Type B pancreatic cell (in vitro differentiated cells): ENCODE results near the gene TUBA1B. TPM values are rescaled to one million over a fixed set of nuclear protein-coding genes. Genes with fewer than 3 reads are reported as not detected.
A peak's percentile ranks its signal among the peaks of the same experiment; 100 is the strongest.

Experiments used
- DNase-seq: peaks from one replicate; pipeline ENCODE4 v3.0.0; 2021; ENCODE audit warnings: mixed read lengths; ENCODE audit not compliant: unreplicated experiment; ENCODE audit errors: extremely low spot score
- H3K27ac Mint-ChIP-seq: 2 replicates; pipeline ENCODE4 v1.8.0; 2021; ENCODE audit warnings: mild to moderate bottlenecking, mixed read lengths
- H3K27me3 Mint-ChIP-seq: 2 replicates; pipeline ENCODE4 v1.8.0; 2021; ENCODE audit warnings: mixed read lengths
- H3K36me3 Mint-ChIP-seq: 2 replicates; pipeline ENCODE4 v1.8.0; 2021; ENCODE audit warnings: mixed read lengths
- H3K4me1 Mint-ChIP-seq: one replicate; pipeline ENCODE4 v1.8.0; 2021; ENCODE audit warnings: mixed read lengths; ENCODE audit not compliant: unreplicated experiment
- H3K4me3 Mint-ChIP-seq: 2 replicates; pipeline ENCODE4 v1.8.0; 2021; ENCODE audit warnings: mild to moderate bottlenecking, mixed read lengths
- H3K9me3 Mint-ChIP-seq: 2 replicates; pipeline ENCODE4 v1.8.0; 2021; ENCODE audit warnings: mixed read lengths
- total RNA-seq: library from RNA; stranded (reverse); gene quantifications from 2 replicates; pipeline ENCODE4 v1.2.1, GENCODE V29; 2021; ENCODE audit warnings: low replicate concordance
- TF ChIP-seq, protein P1 (sequence below): fragments of 200-600 bp; sonication (generic); conservative IDR thresholded peaks from 2 replicates; pipeline ENCODE4 v1.5.0; 2021; ENCODE audit warnings: antibody characterized with exemption, mild to moderate bottlenecking

TUBA1B gene
- total RNA-seq, 1 donor from 2014 or later, result 1,458 TPM

DNA sequence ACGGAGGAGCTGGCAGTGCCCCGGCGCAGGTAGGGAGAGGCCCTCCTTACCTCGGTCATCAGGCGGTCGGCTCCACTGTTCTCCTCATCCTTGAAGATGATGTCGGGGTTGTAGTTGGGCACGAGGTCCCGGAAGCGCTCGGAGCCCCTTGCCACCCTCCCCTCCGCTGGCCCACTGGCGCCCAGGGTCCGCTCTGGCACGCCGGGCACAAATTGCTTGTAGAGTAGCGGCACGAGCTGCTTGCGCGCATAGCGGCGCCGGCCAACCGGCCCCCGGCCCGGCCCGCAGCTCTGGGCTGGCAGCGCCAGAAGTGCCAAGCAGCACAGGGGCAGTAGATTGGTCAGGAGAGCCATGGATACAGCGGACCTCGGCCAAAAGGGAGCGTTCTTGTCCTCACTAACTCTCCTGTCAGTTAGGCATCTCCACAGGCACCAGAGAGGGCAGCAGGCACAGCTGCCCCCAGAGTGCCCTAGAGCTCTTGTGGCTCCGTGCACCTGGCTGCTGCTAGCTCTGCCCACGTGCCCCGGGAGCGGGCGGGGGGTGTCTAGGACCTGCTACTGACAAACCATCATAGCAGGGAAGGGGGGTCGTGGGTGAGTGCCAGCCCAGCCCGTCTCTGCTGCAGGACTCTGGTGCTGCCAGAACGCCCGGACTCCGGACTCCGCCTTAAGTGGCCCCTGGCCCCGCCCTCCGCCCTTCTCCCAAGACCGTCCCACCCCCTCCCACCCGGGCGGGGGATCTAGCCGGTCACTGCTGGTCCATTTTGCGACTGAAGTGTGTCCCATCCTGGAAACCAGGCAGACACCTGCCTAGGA is 36.8 kb downstream of the TUBA1B start, which contains the start of gene DHH:
Gene DHH (minus strand): TSS at position 642 of the 815 bp plus-strand sequence. CDS start 289 bp downstream, at position 353.
- Mint-ChIP-seq H3K4me1 (peaks cover 9% of the 10 kb centered on the region), H3K9me3 (no peaks in the 10 kb centered on the region), H3K4me3 (peak within 1 kb of the TSS; percentile 35), H3K36me3 (peaks cover 15% of the 10 kb centered on the region), H3K27me3 (peaks cover 67% of the 10 kb centered on the region), H3K27ac (peak within 1 kb of the TSS; percentile 6)
- TF ChIP-seq, protein P1, sequence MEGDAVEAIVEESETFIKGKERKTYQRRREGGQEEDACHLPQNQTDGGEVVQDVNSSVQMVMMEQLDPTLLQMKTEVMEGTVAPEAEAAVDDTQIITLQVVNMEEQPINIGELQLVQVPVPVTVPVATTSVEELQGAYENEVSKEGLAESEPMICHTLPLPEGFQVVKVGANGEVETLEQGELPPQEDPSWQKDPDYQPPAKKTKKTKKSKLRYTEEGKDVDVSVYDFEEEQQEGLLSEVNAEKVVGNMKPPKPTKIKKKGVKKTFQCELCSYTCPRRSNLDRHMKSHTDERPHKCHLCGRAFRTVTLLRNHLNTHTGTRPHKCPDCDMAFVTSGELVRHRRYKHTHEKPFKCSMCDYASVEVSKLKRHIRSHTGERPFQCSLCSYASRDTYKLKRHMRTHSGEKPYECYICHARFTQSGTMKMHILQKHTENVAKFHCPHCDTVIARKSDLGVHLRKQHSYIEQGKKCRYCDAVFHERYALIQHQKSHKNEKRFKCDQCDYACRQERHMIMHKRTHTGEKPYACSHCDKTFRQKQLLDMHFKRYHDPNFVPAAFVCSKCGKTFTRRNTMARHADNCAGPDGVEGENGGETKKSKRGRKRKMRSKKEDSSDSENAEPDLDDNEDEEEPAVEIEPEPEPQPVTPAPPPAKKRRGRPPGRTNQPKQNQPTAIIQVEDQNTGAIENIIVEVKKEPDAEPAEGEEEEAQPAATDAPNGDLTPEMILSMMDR, result no peak
- DNase-seq, result no peak

DNA sequence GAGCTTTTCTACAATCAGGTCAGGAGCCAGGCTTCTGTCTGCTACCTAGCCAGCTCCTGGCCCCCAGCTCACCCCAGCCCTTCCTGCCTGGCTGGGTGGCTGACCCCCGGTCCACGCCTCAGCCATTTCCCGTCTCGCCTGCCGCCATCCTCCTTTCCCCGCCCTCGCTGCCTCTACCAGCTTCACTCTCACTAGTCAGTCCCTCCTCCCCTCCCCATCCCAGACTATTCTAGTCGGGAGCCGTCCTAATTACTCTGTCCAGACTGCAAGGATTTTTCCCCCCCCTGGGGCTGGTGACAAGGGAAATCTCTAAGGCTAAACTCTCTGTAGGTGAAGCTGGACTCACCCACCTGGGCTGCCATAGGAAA is 37.4 kb downstream of the TUBA1B start:
- H3K27ac Mint-ChIP-seq, result no peak overlapping the region
- DNase-seq, result no peak
- no peaks in the 10 kb centered on the region for H3K9me3 Mint-ChIP-seq
- H3K27me3 Mint-ChIP-seq, result peaks cover 73% of the 10 kb centered on the region
- H3K4me3 Mint-ChIP-seq, result peak overlapping the region; percentile 28
- H3K36me3 Mint-ChIP-seq, result peaks cover 15% of the 10 kb centered on the region
- H3K4me1 Mint-ChIP-seq, result peaks cover 9% of the 10 kb centered on the region
- TF ChIP-seq, protein P1, result no peak

DNA sequence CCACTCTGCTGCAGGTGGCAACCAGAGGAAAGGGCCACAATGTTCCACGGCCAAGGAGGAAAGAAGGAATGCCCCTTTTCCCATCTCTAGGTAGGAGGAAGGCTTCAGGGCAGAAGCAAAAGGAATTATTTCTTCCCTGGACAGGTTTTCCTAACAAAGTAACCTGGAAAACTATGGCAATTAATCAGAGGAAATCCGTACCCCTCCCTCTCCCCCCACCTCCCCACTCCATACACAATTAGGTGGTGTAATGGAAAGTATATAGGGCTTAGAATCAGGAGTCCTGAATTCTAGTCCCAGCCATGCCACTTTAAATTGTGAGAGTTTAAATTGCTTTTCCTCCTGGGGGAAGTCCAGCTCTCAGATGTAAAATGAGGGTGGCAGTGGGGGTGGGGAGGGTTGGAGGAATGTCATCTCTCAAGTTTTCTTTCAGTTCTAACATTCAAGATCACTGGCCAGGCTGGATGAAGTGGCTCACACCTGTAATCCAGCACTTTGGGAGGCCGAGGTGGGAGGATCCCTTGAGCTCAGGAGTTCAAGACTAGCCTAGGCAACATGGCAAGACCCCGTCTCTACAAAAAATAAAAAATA is 38.3 kb downstream of the TUBA1B start:
- Mint-ChIP-seq H3K27me3 (peaks cover 82% of the 10 kb centered on the region), H3K4me1 (peaks cover 9% of the 10 kb centered on the region), H3K36me3 (peaks cover 10% of the 10 kb centered on the region), H3K27ac (no peak overlapping the region), H3K4me3 (peak overlapping the region; percentile 81), H3K9me3 (no peaks in the 10 kb centered on the region)
- no peak for DNase-seq
- TF ChIP-seq, protein P1, result no peak

DNA sequence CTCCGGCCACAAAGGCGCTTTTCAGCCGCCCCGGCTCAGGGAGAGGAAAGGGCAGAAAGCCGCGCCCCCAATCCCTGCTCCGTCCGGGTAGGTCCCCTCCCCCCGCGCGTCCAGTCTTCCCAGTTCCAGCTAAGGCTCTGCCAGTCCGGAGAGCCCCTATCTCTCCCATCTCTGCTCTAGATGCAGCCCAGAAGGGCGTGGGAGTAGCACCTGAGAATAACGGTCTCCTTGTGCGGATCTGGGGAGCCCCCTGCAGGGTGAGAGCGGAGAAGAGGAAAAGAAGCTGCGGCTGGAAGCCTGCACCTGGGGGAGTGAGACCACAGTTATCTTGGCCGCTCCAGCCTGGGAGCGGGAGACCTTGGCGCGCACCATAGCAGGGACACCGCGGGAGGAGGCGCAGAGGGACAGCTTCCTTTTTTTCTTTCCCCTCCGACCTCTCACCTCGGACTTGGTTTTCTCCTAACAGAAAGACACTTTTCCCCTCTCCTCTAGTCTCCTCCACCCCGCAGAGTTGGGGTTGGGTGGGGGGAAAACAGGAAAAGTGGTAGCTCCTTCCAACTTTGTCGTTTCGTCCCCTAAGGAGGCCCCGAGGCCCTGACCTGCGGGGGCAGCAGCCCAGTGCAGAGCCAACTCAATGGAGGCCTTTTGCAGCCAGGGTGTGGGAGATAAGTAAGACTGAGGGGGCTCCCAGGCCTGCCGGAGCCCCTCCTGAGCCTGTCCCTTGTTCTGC is 38.9 kb downstream of the TUBA1B start:
- Mint-ChIP-seq H3K4me1 (peaks cover 9% of the 10 kb centered on the region), H3K27ac (no peak overlapping the region), H3K4me3 (peak overlapping the region; percentile 81), H3K36me3 (peaks cover 10% of the 10 kb centered on the region), H3K9me3 (no peaks in the 10 kb centered on the region), H3K27me3 (peaks cover 89% of the 10 kb centered on the region)
- no peak for DNase-seq
- TF ChIP-seq, protein P1, result peak; percentile 57

DNA sequence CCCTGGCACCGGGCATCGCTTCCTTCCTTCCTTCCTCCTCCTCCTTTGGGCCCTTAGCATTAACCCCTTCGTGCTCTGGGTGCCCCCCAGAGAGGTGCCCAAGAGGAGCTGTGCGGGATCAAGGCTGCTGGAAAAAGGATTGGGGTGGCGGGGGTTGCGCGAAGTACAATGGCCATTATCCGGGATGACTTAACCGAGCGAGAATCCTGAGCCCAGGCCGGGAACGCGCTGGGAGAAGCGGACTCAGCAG is 39.4 kb downstream of the TUBA1B start:
- H3K36me3 Mint-ChIP-seq, result peaks cover 9% of the 10 kb centered on the region
- DNase-seq, result no peak
- peak overlapping the region; percentile 81 for H3K4me3 Mint-ChIP-seq
- peaks cover 93% of the 10 kb centered on the region for H3K27me3 Mint-ChIP-seq
- no peaks in the 10 kb centered on the region for H3K9me3 Mint-ChIP-seq
- TF ChIP-seq, protein P1, result no peak
- no peak overlapping the region for H3K27ac Mint-ChIP-seq
- H3K4me1 Mint-ChIP-seq, result peaks cover 9% of the 10 kb centered on the region
